HG03354 (cell line): ENCODE measurements around the gene RPTOR.
"Not testable (repeated sequence)": the region's sequence is repeated elsewhere in the genome, so short reads cannot be mapped to it uniquely, and the experiment has no call there.

Experiments used
- ATAC-seq: cut with Tn5 transposase; IDR thresholded peaks from one replicate; pipeline ENCODE4 v1.9.1; 2021; ENCODE audit warnings: mild to moderate bottlenecking; ENCODE audit not compliant: unreplicated experiment, poor library complexity, severe bottlenecking

Gene RPTOR

GRCh38 chr17:80746262-80746935 lies 201.8 kb downstream of the RPTOR start:
- no peak for ATAC-seq

- ATAC-seq, result no peak
These were observed 202.8 kb downstream of the RPTOR start for GRCh38 chr17:80747469-80747868.

- no peak for ATAC-seq
These were observed 205.0 kb downstream of the RPTOR start for GRCh38 chr17:80749611-80750010.

GRCh38 chr17:80750263-80750662 lies 205.6 kb downstream of the RPTOR start:
- no peak for ATAC-seq

- no peak for ATAC-seq
These were observed 206.7 kb downstream of the RPTOR start for GRCh38 chr17:80751070-80751945.

- ATAC-seq, result no peak
These were observed 207.4 kb downstream of the RPTOR start for GRCh38 chr17:80751946-80752581.

GRCh38 chr17:80753685-80754345 lies 209.2 kb downstream of the RPTOR start:
- no peak for ATAC-seq

GRCh38 chr17:80754846-80755245 lies 210.2 kb downstream of the RPTOR start:
- ATAC-seq, result no peak

GRCh38 chr17:80755650-80756405 lies 211.2 kb downstream of the RPTOR start:
- ATAC-seq, result no peak

- ATAC-seq, result no peak
These were observed 214.1 kb downstream of the RPTOR start for GRCh38 chr17:80758481-80759376.

- ATAC-seq, result no peak
These were observed 214.7 kb downstream of the RPTOR start for GRCh38 chr17:80759377-80759673.

- ATAC-seq, result no peak
These were observed 215.9 kb downstream of the RPTOR start for GRCh38 chr17:80760511-80760911.

GRCh38 chr17:80761110-80761871 lies 216.7 kb downstream of the RPTOR start:
- no peak for ATAC-seq

- no peak for ATAC-seq
These were observed 217.4 kb downstream of the RPTOR start for GRCh38 chr17:80762076-80762475.

GRCh38 chr17:80763293-80763867 lies 218.7 kb downstream of the RPTOR start:
- no peak for ATAC-seq

GRCh38 chr17:80764627-80765145 lies 220.0 kb downstream of the RPTOR start:
- ATAC-seq, result not testable (repeated sequence)

GRCh38 chr17:80765241-80765961 lies 220.8 kb downstream of the RPTOR start:
- ATAC-seq, result no peak
